IMR-90 (cell line): ENCODE data around the gene NTN4. TPM values are rescaled to one million over a fixed set of nuclear protein-coding genes. Genes with fewer than 3 reads are reported as not detected.

ENCODE experiments used
- ATAC-seq: fragments of 200-7000 bp; cut with Tn5 transposase; 2 replicates; pipeline ENCODE4 v1.9.1; 2020; ENCODE audit warnings: low read depth, mild to moderate bottlenecking, moderate library complexity
- BruUV-seq: library from RNA; stranded (reverse); fragments of 400-500 nt; replicated peaks from 2 replicates; lab custom pipeline; 2021; lab: Mats Ljungman, UMichigan
- CTCF ChIA-PET: fragments of 300-600 bp; formaldehyde crosslinking; extraction: SDS; loops from one replicate; lab custom pipeline; 2021; ENCODE audit warnings: antibody characterized with exemption; lab: Yijun Ruan, JAX
- POLR2A ChIA-PET: fragments of 300-600 bp; sonication (Branson Sonifier 250); formaldehyde crosslinking; loops from one replicate; lab custom pipeline; 2022; ENCODE audit warnings: antibody characterized with exemption; ENCODE audit not compliant: unreplicated experiment; lab: Charles Lee
- DNase-seq: peaks from one replicate; pipeline ENCODE4 v3.0.0; 2013
- H2AFZ ChIP-seq: replicated peaks from 2 replicates; pipeline ENCODE3; 2013; ENCODE audit warnings: low read length, mild to moderate bottlenecking; ENCODE audit not compliant: poor library complexity
- H2AK5ac ChIP-seq: 2 replicates; pipeline ENCODE4 v1.6.1; 2013; ENCODE audit warnings: low read depth, low read length, inconsistent platforms
- H2AK9ac ChIP-seq: replicated peaks from 2 replicates; pipeline ENCODE3; 2013; ENCODE audit warnings: mild to moderate bottlenecking, low read depth, low read length, moderate library complexity; ENCODE audit not compliant: poor library complexity
- H2BK120ac ChIP-seq: 2 replicates; pipeline ENCODE4 v1.6.1; 2013; ENCODE audit warnings: low read depth, low read length, inconsistent platforms
- H2BK15ac ChIP-seq: 3 replicates; pipeline ENCODE4 v1.6.1; 2013; ENCODE audit warnings: low read depth, low read length, inconsistent platforms
- H2BK20ac ChIP-seq: 2 replicates; pipeline ENCODE4 v1.6.1; 2013; ENCODE audit warnings: low read depth, mild to moderate bottlenecking, inconsistent platforms, low read length, moderate library complexity
- H2BK5ac ChIP-seq: 2 replicates; pipeline ENCODE4 v1.6.1; 2013; ENCODE audit warnings: mild to moderate bottlenecking, low read depth, low read length, inconsistent platforms; ENCODE audit not compliant: poor library complexity, severe bottlenecking
- H3K14ac ChIP-seq: replicated peaks from 2 replicates; pipeline ENCODE4 v1.6.1; 2013; ENCODE audit warnings: low read depth, low read length, inconsistent platforms
- H3K18ac ChIP-seq: 2 replicates; pipeline ENCODE4 v1.6.1; 2013; ENCODE audit warnings: low read depth, low read length, control low read depth
- H3K23ac ChIP-seq: 2 replicates; pipeline ENCODE4 v1.6.1; 2013; ENCODE audit warnings: low read depth, low read length, inconsistent platforms
- H3K27ac ChIP-seq: 2 replicates; pipeline ENCODE4 v1.5.1; 2013; ENCODE audit warnings: mild to moderate bottlenecking, control low read depth, low read length; ENCODE audit not compliant: insufficient read depth
- H3K27me3 ChIP-seq: 2 replicates; pipeline ENCODE4 v1.6.1; 2013; ENCODE audit warnings: low read length; ENCODE audit not compliant: control insufficient read depth, insufficient read depth
- H3K36me3 ChIP-seq: 2 replicates; pipeline ENCODE4 v1.6.1; 2013; ENCODE audit warnings: low read length, mixed read lengths; ENCODE audit not compliant: control insufficient read depth, insufficient read depth
- H3K4ac ChIP-seq: 2 replicates; pipeline ENCODE4 v1.6.1; 2013; ENCODE audit warnings: low read depth, low read length, inconsistent platforms
- H3K4me1 ChIP-seq: 2 replicates; pipeline ENCODE4 v1.6.1; 2013; ENCODE audit warnings: low read length, mixed read lengths; ENCODE audit not compliant: control insufficient read depth, insufficient read depth
- H3K4me2 ChIP-seq: 2 replicates; pipeline ENCODE4 v1.6.1; 2013; ENCODE audit warnings: low read depth, mild to moderate bottlenecking, control low read depth, low read length, moderate library complexity
- H3K4me3 ChIP-seq: 2 replicates; pipeline ENCODE4 v1.5.1; 2013; ENCODE audit warnings: low read depth, mild to moderate bottlenecking, control low read depth, low read length, moderate library complexity; ENCODE audit not compliant: insufficient read depth
- H3K56ac ChIP-seq: 2 replicates; pipeline ENCODE4 v1.6.1; 2013; ENCODE audit warnings: low read length, inconsistent platforms; ENCODE audit not compliant: insufficient read depth; ENCODE audit errors: extremely low read depth
- H3K79me1 ChIP-seq, 2 experiments: 2 replicates each; pipeline ENCODE4 v1.6.1; 2013; ENCODE audit warnings: low read length in 2 of 2, inconsistent platforms in 1 of 2, low read depth in 1 of 2
- H3K9ac ChIP-seq: 2 replicates; pipeline ENCODE4 v1.6.1; 2013; ENCODE audit warnings: low read depth, low read length, control low read depth
- H3K9me1 ChIP-seq: 2 replicates; pipeline ENCODE4 v1.6.1; 2013; ENCODE audit warnings: low read length, inconsistent platforms; ENCODE audit not compliant: insufficient read depth
- H3K9me3 ChIP-seq: 2 replicates; pipeline ENCODE4 v1.6.1; 2013; ENCODE audit warnings: low read length; ENCODE audit not compliant: control insufficient read depth, insufficient read depth
- H4K20me1 ChIP-seq: 2 replicates; pipeline ENCODE4 v1.6.1; 2013; ENCODE audit warnings: low read length, inconsistent platforms; ENCODE audit not compliant: insufficient read depth
- H4K5ac ChIP-seq: 2 replicates; pipeline ENCODE4 v1.6.1; 2013; ENCODE audit warnings: mild to moderate bottlenecking, low read depth, low read length, control low read depth
- H4K8ac ChIP-seq, 2 experiments: 2 replicates each; pipeline ENCODE4 v1.6.1; 2013; ENCODE audit warnings: low read depth in 2 of 2, low read length in 2 of 2, control low read depth in 1 of 2, inconsistent platforms in 1 of 2
- H4K91ac ChIP-seq: 2 replicates; pipeline ENCODE4 v1.6.1; 2013; ENCODE audit warnings: low read depth, low read length, inconsistent platforms; ENCODE audit not compliant: insufficient read depth
- BHLHE40 ChIP-seq: fragments of 150-350 bp; IDR thresholded peaks from 2 replicates; pipeline ENCODE4 v1.6.1; 2016; ENCODE audit warnings: mild to moderate bottlenecking, low read depth, low read length
- CEBPB ChIP-seq: IDR thresholded peaks from 2 replicates; pipeline ENCODE4 v1.6.1; 2012; ENCODE audit warnings: low read depth, low read length, improper control_type of control experiment
- CTCF ChIP-seq: conservative IDR thresholded peaks from 2 replicates; pipeline ENCODE4 v1.5.1; 2012; ENCODE audit warnings: mild to moderate bottlenecking, low read depth, low read length, improper control_type of control experiment
- MAZ ChIP-seq: IDR thresholded peaks from 2 replicates; pipeline ENCODE4 v1.6.1; 2012; ENCODE audit warnings: low read depth, mild to moderate bottlenecking, low read length, improper control_type of control experiment, moderate library complexity, borderline replicate concordance
- NFE2L2 ChIP-seq: fragments of 150-350 bp; IDR thresholded peaks from 2 replicates; pipeline ENCODE4 v1.6.1; 2016; ENCODE audit warnings: low read depth, mild to moderate bottlenecking, low read length
- RCOR1 ChIP-seq: IDR thresholded peaks from 2 replicates; pipeline ENCODE4 v1.6.1; 2012; ENCODE audit warnings: mild to moderate bottlenecking, low read length, improper control_type of control experiment; ENCODE audit not compliant: insufficient replicate concordance
- WGBS, 2 experiments: methylation state at CpG; one replicate each; pipeline versions ENCODE4 v1.1.5 to v1.1.7; 2013; ENCODE audit warnings: missing lambda C conversion rate in 2 of 2; ENCODE audit not compliant: insufficient read length in 1 of 2; ENCODE audit errors: extremely low coverage in 2 of 2; 5-methylcytosine and 5-hydroxymethylcytosine counted together
- dilution Hi-C: fragments of 300-500 bp; cut with HindIII; formaldehyde crosslinking; loops from one replicate; pipeline ENCODE4 v1.14.3; 2018; ENCODE audit warnings: low sequenced_read_pairs; ENCODE audit not compliant: unreplicated experiment
- in situ Hi-C: fragments of 300-500 bp; cut with MboI; formaldehyde crosslinking; loops from 3 replicates; pipeline ENCODE4 v1.14.3; 2019; ENCODE audit warnings: low sequenced_read_pairs, inconsistent platforms, mixed read lengths
- intact Hi-C: fragments of 100-400 bp; cut with micrococcal nuclease; formaldehyde crosslinking; loops from 2 replicates; pipeline ENCODE4 v1.10.0; 2022
- polyA plus RNA-seq, 3 experiments: library from polyadenylated mRNA; depleted of rRNA; stranded (reverse); fragments of >200 nt; gene quantifications; 2 replicates each; pipeline ENCODE4 v1.2.3, GENCODE V29; 2012; ENCODE audit warnings: low replicate concordance in 1 of 3
- total RNA-seq: library from RNA; depleted of rRNA; stranded (reverse); fragments of >200 nt; gene quantifications from 2 replicates; pipeline ENCODE4 v1.2.3, GENCODE V29; 2012
- TF ChIP-seq, protein P1 (sequence below): fragments of 150-350 bp; IDR thresholded peaks from 2 replicates; pipeline ENCODE4 v1.6.1; 2016; ENCODE audit warnings: low read depth, mild to moderate bottlenecking, low read length, moderate library complexity, borderline replicate concordance
- TF ChIP-seq, protein P2 (sequence below): fragments of 150-350 bp; IDR thresholded peaks from 2 replicates; pipeline ENCODE4 v1.6.1; 2017; ENCODE audit warnings: mild to moderate bottlenecking, antibody characterized with exemption, low read length, low read depth

The NTN4 gene
- total and polyA plus RNA-seq, 2 of the 4 experiments (the other 2 are of a cell fraction): 54.6 to 56.6 TPM

- no peak overlapping the region for H2BK120ac ChIP-seq
- CTCF ChIA-PET: interaction anchor here (0.6 kb wide), 1 partner anchor 108 kb away, joined by 4 read pairs; no protein-coding TSS in a partner anchor
- no peak overlapping the region for H3K9ac ChIP-seq
- H3K4me1 ChIP-seq: no peaks in the 10 kb centered on the region
- no peak overlapping the region for H3K4me3 ChIP-seq
- no peaks in the 10 kb centered on the region for H3K9me3 ChIP-seq
- no peak overlapping the region for H2AK5ac ChIP-seq
- H3K27ac ChIP-seq: no peak overlapping the region
- no peak overlapping the region for H4K5ac ChIP-seq
- peaks cover 12% of the 10 kb centered on the region for H3K36me3 ChIP-seq
- H2AK9ac ChIP-seq: no peak overlapping the region
- ATAC-seq (no peak), DNase-seq (no peak)
- no peak overlapping the region for H3K4ac ChIP-seq
- no peak overlapping the region for H3K18ac ChIP-seq
- no peak overlapping the region for H2BK20ac ChIP-seq
- no peak for TF ChIP-seq RCOR1
- TF ChIP-seq, protein P1, sequence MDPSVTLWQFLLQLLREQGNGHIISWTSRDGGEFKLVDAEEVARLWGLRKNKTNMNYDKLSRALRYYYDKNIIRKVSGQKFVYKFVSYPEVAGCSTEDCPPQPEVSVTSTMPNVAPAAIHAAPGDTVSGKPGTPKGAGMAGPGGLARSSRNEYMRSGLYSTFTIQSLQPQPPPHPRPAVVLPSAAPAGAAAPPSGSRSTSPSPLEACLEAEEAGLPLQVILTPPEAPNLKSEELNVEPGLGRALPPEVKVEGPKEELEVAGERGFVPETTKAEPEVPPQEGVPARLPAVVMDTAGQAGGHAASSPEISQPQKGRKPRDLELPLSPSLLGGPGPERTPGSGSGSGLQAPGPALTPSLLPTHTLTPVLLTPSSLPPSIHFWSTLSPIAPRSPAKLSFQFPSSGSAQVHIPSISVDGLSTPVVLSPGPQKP: no peak
- TF ChIP-seq NFE2L2: no peak
- TF ChIP-seq, protein P2, sequence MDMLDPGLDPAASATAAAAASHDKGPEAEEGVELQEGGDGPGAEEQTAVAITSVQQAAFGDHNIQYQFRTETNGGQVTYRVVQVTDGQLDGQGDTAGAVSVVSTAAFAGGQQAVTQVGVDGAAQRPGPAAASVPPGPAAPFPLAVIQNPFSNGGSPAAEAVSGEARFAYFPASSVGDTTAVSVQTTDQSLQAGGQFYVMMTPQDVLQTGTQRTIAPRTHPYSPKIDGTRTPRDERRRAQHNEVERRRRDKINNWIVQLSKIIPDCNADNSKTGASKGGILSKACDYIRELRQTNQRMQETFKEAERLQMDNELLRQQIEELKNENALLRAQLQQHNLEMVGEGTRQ: no peak
- TF ChIP-seq CEBPB: no peak
- TF ChIP-seq BHLHE40: no peak
- TF ChIP-seq MAZ: no peak
- no peak for TF ChIP-seq CTCF
- H4K8ac ChIP-seq: no peak overlapping the region
- WGBS, 2 experiments: 85% methylated on average over 2 of the region's 5 CpGs; no CpG with 5 or more reads in 1 of the 2 experiments
- peaks cover 0 to 20% of the 10 kb centered on the region in 2 experiments; a peak in 2 of 4 replicates for H3K79me1 ChIP-seq
- H3K23ac ChIP-seq: no peak overlapping the region
- H3K4me2 ChIP-seq: no peak overlapping the region
- no peak overlapping the region for H2BK15ac ChIP-seq
- no TSS peak for BruUV-seq
- no peak overlapping the region for H2BK5ac ChIP-seq
- no peak overlapping the region for H2AFZ ChIP-seq
- in situ Hi-C loops (no loop called here), dilution Hi-C loops (no loop called here), intact Hi-C loops (no loop called here)
- peaks cover 2% of the 10 kb centered on the region; the same call in 1 of the 2 replicates for H3K9me1 ChIP-seq
- H3K14ac ChIP-seq: no peak overlapping the region
- POLR2A ChIA-PET: no interaction called here
- H3K27me3 ChIP-seq: no peaks in the 10 kb centered on the region
- no peak overlapping the region for H4K91ac ChIP-seq
- no peak overlapping the region for H3K56ac ChIP-seq
- H4K20me1 ChIP-seq: no peaks in the 10 kb centered on the region
Measured at GRCh38 chr12:95717316-95717928, 73.1 kb downstream of the NTN4 start.
